COLO668 (cell line): ENCODE results near the gene RNPC3.

Source experiments
- DNase-seq: peaks from one replicate; lab custom pipeline; 2025; ENCODE audit not compliant: unreplicated experiment; lab: John Stamatoyannopoulos, UW

Gene RNPC3, protein sequence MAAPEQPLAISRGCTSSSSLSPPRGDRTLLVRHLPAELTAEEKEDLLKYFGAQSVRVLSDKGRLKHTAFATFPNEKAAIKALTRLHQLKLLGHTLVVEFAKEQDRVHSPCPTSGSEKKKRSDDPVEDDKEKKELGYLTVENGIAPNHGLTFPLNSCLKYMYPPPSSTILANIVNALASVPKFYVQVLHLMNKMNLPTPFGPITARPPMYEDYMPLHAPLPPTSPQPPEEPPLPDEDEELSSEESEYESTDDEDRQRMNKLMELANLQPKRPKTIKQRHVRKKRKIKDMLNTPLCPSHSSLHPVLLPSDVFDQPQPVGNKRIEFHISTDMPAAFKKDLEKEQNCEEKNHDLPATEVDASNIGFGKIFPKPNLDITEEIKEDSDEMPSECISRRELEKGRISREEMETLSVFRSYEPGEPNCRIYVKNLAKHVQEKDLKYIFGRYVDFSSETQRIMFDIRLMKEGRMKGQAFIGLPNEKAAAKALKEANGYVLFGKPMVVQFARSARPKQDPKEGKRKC

DNA sequence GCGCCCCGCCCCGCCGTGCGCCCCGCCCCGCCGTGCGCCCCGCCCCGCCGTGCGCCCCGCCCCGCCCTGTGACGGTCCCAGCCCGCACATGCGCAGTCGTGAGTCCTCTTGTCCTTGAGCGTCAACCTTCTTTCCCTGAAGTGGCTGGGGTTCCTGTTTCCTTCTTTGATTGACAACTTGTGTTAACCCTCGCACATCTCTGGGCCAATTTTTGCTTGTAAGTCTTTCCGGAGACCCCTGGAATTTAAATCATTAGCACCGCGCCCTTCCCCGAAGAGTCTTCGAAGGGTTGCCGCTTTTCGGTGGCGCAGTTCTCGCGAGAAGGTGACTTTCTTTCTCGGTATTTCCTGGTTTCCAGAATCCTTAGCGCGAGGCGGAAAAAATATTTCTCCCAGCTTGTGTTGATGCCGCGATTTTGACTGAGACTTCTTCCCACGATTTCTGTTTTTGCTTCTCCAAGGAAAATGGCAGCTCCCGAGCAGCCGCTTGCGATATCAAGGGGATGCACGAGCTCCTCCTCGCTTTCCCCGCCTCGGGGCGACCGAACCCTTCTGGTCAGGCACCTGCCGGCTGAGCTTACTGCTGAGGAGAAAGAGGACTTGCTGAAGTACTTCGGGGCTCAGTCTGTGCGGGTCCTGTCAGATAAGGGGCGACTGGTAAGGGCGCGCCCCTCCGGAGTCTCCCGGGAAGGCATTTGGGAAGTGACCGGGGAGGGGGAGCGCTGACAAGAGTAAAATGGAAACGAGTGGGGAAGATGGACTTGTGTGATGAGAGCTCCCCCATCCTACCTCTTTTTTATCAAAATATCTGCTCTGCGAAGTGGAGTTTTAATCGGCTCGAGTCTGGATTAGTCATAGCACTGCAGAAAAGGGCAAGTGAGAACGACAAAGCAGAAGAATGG is at the start of gene RNPC3:
Gene RNPC3 (plus strand): TSS at position 93 of the 901 bp plus-strand sequence. CDS start 372 bp downstream, at position 465.
- peak; percentile 92 for DNase-seq

DNA sequence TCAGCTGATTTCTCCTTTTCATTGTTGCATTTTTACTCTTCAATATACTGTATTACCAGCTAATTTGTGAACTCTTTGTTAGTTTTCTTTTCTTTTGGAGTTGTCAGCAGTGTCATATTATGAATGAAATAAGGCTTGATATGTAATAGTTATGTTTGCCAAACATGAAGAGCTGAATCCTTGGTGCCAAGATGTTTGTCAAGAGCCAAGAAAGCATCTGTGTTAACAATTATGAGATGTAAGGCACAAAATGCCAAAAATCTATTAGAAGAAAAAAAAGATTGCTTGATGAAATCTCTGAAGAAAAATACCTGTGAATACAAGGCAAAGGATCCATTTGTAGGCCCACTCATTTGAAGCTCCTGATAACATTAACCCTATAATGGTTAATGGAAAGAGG is 48.4 kb upstream of the RNPC3 start:
- DNase-seq: no peak

DNA sequence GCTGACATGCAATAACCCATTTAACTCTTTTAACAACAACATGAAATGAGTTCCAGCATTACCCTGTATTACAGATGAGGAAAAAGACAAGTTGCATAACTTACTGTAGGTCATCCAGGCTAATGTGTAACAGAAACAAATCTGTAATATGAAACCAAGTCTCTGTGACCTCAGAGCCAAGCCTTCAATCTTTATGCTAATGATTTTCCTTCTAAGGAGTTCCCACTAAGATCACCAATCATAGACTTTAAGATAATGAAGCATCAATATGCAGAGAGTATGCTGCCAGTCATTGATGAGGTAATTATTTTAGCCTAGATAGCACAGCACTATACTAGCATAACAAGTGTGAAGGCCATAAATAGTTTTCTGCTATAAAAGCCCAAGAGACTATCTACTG is 35.6 kb upstream of the RNPC3 start:
- no peak for DNase-seq

DNA sequence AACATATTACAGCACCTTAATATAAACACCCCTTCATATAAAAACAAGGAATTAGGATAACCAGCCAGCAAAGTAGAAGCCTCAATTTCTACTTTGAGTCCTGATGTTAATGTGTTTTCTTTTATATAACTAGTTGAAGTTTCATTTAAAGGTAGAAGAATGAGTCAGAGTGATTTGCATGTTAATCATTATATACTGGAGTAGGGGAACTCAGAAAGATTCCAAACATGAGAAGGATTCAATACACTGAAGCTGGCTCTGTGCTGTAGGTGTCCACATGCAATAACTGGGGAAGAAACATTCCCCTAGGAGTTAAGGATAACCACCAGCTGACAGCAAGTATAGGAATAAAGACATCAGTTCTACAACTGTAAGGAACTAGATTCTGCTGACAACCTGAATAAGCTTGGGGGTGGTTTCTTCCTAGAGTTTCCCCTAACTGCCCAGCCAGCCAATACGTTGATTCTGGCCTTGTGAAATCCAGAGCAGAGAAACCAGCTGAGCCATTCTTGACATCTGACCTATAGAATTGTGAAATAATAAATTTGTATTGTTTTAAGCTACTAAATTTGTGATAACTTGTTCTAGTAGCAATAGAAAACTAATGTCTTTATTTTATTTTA is 33.4 kb upstream of the RNPC3 start:
- no peak for DNase-seq

DNA sequence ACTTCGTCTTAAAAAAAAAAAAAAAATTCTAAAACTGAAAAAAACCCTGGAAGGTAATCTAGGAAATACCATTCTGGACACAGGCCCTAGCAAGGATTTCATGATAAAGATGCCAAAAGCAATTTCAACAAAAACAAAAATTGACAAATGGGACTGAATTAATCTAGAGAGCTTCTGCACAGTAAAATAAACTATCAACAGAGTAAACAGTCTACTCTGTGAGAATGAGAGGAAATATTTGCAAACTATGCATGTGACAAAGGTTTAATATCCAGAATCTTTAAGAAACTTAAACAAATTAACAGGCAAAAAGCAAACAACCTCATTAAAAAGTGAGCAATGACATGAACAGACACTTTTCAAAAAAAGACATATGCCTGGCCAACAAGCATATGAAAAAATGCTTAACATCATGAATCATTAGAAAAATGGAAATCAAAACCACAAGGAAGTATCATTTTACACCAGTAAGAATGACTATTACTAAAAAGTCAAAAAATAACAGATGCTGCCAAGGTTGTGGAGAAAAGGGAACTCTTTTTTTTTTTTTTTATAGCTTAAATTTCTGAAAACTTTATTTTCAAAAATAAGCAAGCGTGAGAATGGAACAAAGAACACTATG is 29.4 kb upstream of the RNPC3 start:
- no peak for DNase-seq

DNA sequence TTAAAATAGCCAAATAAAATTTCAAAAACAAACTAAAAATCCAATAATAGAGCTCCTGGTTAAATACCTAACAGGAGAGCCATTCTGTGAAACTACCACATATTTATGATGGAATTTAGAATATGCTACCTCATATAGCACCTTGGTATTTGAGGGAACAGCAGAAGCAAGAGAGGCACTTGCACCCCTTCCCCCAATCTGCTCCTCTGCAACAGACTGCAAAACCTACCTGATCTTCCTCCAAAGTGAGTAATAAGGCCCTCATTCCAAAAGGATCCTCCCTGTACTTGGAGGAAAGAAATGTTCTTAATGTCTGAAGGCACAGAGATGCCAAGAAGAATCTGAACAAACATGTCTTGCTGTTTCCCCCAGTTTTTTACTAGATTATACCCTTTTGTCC is 28.1 kb upstream of the RNPC3 start:
- no peak for DNase-seq

DNA sequence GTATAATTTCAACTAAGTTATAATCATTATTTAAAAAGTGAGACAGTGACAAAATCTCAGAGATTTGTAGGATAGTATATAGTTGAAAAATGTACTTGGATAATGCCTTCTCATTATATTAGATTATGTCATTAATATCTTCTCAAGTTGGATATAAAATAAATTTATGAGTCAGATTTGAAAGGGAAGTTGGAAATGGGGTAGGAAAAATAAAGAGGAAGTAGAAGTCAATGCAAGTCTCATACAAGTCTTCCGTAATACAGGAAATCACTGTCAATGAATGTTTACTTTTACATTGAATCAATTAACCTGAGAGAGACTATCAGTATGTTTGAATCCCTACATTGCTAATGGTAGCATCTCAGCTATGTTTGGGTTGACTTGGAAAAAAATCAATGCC is 16.2 kb upstream of the RNPC3 start:
- no peak for DNase-seq

DNA sequence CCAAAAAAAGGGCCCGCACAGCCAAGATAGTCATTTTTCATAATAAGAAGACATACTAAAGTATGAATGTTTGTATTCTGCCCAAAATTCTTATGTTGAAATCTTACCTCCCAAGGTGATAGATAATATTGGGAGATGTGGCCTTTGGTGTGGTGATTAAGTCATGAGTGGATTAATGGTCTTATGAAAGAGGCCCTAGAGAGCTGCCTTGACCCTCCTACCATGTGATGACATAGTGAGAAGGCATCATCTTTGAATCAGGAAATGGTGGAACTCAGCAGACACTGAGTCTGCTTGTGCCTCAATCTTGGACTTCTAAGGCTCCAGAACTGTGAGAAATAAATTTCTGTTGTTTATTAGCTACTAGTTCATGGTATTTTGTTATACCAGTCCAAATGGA is 11.8 kb upstream of the RNPC3 start:
- DNase-seq: no peak

DNA sequence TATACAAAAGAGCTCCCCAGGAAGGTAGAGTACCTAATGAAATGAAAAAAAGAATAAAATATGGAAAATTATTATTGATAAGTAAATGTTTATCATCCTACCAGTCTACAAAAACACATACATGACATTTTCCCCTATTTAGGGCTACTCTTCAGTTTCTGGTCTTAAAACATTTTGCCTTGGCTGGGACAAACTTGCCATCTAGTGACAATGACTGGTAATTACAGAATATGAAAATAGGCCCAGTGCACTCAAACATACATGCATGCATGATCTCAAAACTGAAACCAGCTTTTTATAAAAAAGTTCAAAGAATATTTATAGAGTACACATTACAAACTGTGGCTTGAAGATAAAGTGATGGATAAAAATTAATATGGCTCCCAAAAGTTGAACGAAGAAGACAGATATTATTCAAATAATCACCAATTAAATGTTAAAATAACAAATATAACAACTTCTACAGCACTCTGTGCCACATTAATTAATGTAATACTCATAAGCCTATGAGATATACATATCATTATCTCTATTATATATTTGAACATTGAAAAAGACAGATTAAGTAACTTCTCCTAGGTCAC is 10.5 kb upstream of the RNPC3 start:
- DNase-seq: no peak

DNA sequence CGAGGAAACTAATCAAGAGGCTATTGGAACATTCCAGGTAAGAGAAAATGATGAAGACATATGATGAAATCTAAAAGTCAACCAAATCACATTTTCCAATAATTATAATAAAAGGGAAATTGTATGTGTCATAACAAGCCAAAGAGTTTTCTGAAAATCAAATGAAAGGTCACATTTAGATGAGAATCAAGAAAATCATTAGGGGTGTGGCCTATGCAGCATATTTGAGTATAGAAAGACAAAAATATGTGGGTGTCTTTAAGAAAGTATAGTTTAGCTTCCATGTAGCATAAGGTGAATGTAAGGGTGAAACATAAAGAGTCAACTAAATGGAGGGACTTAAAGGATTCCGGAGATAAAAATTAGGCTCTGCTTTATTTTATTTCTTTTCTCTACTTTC is 9.2 kb upstream of the RNPC3 start:
- DNase-seq: no peak

DNA sequence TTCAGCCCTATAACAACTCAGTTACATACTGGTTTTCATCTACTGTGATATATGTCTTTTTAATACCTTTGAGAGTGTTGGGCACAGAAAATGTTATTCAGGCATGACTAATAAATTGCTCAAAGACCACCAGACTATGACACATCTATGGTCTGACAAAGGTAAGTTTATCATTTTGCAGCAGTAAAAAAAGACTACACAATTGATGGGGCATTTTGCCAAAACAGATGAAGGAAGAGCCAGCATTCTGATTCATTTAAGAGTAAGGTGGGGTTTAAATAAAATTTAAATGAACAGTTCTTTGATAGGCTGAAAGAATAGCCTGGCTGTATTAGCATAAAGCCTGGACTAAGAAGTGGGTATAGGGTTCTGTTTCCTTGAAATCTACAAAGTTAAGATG is 8.8 kb upstream of the RNPC3 start:
- DNase-seq: no peak

DNA sequence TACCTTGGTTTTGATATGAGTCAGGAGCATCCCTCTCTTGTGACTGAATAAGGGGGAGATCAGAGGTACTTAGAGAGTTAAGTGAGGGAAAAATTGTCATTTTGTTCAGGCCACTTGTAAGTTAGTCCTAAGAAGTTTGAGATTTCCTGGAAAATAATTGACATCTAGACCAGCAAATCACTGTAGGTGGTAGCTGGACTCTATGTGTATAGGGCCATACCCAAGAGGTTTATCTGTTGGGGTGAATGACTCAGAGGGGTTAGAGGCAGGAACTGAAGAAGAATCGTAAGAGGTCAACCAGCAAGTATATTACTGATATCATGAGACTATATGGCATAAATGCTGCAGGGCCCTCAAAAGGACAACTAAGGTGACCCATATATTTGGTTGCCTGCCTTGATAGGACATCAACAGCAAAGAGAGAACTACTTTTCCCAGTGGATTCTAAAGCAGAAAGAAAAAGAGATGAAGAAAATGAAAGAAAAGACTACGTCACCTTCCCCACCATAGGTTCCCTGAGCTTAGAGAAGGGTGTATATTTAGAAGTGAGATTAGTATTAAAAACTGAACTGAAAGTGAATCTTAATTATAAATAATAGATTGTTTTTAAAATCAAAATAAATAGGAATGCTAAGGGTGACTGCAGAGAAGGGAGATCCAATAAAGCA is 8.0 kb upstream of the RNPC3 start:
- DNase-seq: no peak

DNA sequence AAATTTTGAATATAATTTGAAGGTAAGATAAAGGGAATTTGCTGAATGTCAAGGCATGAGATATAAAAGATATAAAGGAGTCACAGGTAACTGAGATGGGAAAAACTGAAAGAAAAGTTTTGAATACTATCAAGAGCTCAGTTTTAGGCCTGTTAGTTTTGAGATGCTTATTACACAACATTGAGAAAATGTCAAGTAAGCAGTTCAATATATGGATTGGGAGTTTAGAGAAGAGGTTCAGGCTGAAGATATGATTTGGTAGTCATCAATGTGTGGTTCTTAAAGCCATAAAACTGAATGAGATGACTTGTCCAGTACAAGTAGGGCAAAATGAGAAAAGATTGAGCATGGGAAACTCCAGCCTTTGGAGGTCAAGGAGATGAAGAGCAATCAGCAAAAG is 4.7 kb upstream of the RNPC3 start:
- no peak for DNase-seq

DNA sequence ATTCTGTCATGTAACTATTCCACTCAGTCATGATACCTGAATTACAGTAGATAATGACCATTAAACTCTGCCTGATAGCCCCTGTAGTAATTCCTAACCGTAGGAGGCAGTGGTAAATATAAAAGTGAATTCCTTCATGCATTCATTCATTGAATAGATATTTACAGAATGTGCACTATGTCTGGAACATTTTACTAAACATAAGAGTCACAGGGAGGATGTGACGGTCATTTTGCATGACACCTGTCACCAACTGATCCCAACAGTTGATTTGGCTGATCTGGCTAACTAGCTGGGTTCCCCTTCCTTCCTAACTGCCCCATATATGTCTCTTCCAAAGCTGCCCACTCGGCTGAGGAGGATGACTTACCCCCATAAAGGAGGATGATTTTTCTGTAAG is 2.2 kb upstream of the RNPC3 start:
- no peak for DNase-seq

DNA sequence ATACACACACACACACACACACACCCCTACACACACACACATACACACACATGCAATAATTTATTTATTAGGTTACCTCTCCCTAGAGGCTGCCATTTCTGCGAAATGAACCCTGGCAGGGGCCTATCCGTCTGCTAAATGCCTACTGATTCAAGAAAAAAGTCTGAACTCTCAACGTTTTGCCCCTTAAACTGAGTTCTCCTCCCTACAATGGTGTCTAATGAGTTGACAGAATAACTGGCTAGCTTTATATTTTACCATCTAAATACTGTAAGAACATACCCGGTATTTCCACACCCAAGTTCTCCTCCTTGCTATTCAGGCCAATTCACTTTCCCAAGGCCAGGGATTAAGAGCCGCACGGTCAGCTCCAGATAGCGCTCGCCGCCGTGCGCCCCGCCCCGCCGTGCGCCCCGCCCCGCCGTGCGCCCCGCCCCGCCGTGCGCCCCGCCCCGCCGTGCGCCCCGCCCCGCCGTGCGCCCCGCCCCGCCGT is 339 bp upstream of the RNPC3 start:
- no peak for DNase-seq

DNA sequence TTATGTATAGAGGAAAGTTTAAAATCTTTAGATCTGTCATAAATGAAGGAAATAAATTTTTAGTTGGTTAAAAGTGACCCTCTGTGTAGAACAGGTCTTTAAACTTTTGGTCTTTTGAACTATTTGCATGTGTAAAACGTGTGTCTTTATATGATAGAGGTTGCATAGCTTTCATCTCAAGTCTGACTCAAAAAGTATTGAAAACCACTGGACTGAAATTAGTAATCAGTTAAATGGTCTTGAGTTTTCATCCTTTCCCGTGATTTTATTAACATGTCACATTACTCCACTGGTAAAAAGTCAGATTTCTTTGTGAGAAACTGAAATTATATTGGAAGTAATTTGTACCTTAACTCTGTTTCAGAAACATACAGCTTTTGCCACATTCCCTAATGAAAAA is 1.8 kb downstream of the RNPC3 start:
- DNase-seq: no peak

DNA sequence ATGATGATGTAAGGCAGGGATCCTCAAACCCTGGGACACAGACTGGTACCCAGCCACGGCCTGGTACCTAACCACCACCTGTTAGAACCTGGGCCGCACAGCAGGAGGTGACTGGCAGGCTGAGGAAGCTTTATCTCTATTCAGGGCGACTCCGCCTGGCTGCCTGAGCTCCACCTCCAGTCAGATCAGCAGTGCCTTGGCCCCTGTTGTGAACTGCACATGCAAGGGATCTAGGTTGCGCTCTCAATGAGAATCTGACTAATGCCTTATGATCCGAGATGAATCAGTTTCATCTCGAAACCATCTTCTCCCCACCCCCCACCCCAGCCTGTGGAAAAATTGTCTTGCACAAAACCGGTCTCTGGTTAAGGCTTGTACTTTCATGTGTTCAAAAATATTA is 4.2 kb downstream of the RNPC3 start:
- no peak for DNase-seq

DNA sequence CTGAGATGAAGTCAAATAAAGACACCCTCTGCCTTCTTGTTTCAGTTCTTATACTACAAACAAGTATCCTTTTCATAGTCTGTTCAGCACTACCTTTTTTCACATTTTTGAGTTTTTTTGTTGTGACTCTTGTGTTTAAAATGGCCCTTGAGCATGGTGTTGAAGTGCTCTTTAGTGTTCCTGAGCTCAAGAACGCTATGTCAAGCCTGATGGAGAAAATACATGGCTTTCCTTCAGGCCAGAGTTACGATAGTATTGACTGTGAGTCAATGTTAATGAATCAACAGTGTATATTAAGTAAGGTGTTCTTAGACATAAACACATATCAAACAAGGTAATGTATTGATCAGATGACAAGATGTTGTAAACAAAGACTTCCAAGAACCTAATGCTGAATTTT is 12.7 kb downstream of the RNPC3 start:
- no peak for DNase-seq

DNA sequence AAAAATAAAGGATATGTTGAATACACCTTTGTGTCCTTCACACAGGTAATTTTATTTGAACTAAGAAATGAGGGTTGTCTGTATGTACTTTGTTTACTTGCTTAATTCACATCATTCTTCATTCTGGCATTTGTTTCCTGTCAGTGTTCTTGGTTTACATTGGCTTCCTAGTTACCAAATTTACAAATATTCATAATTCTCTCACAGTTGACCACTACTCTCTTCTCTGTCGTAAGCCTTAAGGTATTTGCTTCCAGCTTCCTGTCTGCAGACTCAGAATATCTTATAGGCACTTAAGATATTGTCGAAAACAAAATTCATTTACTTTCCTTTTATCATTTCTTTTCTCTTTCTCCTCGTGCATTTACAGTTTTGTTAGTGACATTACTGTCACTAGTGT is 15.9 kb downstream of the RNPC3 start:
- no peak for DNase-seq

DNA sequence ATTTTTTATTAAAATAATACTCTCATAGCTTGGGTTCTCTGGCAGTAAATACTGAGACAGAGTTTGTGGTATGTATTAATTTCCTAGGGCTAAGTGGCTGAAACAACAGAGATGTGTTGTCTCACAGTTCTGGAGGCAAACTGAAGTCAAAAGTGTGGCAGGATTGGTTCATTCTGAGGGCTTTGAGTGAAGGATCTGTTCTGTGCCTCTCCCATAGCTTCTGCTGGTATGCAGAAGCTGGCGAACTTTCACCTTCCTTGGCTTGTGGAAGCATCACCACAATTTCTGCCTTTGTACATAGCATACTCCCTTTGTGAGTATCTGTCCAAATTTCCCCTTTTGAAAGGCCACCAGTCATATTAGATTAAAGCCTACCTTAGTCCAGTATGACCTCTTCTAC is 21.0 kb downstream of the RNPC3 start:
- no peak for DNase-seq
